HEK293T (cell line): Measurements from ENCODE around the gene COL23A1.

Experiments used
- CTCF ChIA-PET: fragments of 350-600 bp; formaldehyde crosslinking; extraction: SDS; loops from one replicate; lab custom pipeline; 2021; ENCODE audit warnings: antibody characterized with exemption, inconsistent platforms; lab: Yijun Ruan, JAX
- POLR2A ChIA-PET: fragments of 350-600 bp; formaldehyde crosslinking; extraction: SDS; loops from one replicate; lab custom pipeline; 2020; ENCODE audit warnings: antibody characterized with exemption, inconsistent platforms; lab: Yijun Ruan, JAX
- DNase-seq: peaks from one replicate; pipeline ENCODE4 v3.0.0; 2012; ENCODE audit warnings: mixed read lengths; ENCODE audit errors: extremely low spot score
- ARNT ChIP-seq: fragments of 450-650 bp; IDR thresholded peaks from 2 replicates; pipeline ENCODE4 v1.6.1; 2017; ENCODE audit warnings: mild to moderate bottlenecking
- BHLHE40 ChIP-seq: fragments of 450-650 bp; IDR thresholded peaks from 2 replicates; pipeline ENCODE4 v1.6.1; 2016; ENCODE audit warnings: mild to moderate bottlenecking, moderate library complexity, borderline replicate concordance
- CTBP1 ChIP-seq: fragments of 450-650 bp; IDR thresholded peaks from 2 replicates; pipeline ENCODE4 v1.6.1; 2016; ENCODE audit warnings: borderline replicate concordance
- ELF4 ChIP-seq: fragments of 450-650 bp; IDR thresholded peaks from 2 replicates; pipeline ENCODE4 v1.6.1; 2017; ENCODE audit warnings: antibody characterized with exemption
- FOXA1 ChIP-seq: fragments of 450-650 bp; IDR thresholded peaks from 2 replicates; pipeline ENCODE4 v1.6.1; 2016; ENCODE audit warnings: mild to moderate bottlenecking
- FOXK2 ChIP-seq: fragments of 450-650 bp; IDR thresholded peaks from 2 replicates; pipeline ENCODE4 v1.6.1; 2016; ENCODE audit warnings: mild to moderate bottlenecking
- FOXM1 ChIP-seq: fragments of 450-650 bp; IDR thresholded peaks from 2 replicates; pipeline ENCODE4 v1.6.1; 2017; ENCODE audit warnings: mild to moderate bottlenecking, borderline replicate concordance
- HDGF ChIP-seq: fragments of 450-650 bp; IDR thresholded peaks from 2 replicates; pipeline ENCODE4 v1.6.1; 2017; ENCODE audit warnings: antibody characterized with exemption, borderline replicate concordance
- L3MBTL2 ChIP-seq: fragments of 450-650 bp; conservative IDR thresholded peaks from 2 replicates; pipeline ENCODE4 v1.6.1; 2016; ENCODE audit warnings: mild to moderate bottlenecking
- LEF1 ChIP-seq: fragments of 450-650 bp; IDR thresholded peaks from 2 replicates; pipeline ENCODE4 v1.6.1; 2017; ENCODE audit warnings: mild to moderate bottlenecking, borderline replicate concordance
- NFRKB ChIP-seq: fragments of 450-650 bp; IDR thresholded peaks from 2 replicates; pipeline ENCODE4 v1.6.1; 2016; ENCODE audit warnings: mild to moderate bottlenecking, moderate library complexity
- PKNOX1 ChIP-seq: fragments of 450-650 bp; IDR thresholded peaks from 2 replicates; pipeline ENCODE4 v1.6.1; 2016
- SP1 ChIP-seq: fragments of 450-650 bp; IDR thresholded peaks from 2 replicates; pipeline ENCODE4 v1.6.1; 2017
- SUZ12 ChIP-seq: fragments of 450-650 bp; IDR thresholded peaks from 2 replicates; pipeline ENCODE4 v1.6.1; 2016; ENCODE audit warnings: mild to moderate bottlenecking
- TARDBP ChIP-seq: fragments of 450-650 bp; IDR thresholded peaks from 2 replicates; pipeline ENCODE4 v1.6.1; 2016
- ZNF384 ChIP-seq: fragments of 450-650 bp; IDR thresholded peaks from 2 replicates; pipeline ENCODE4 v1.6.1; 2016

COL23A1 gene

GRCh38 chr5:178349075-178349511 is 241.1 kb downstream of the COL23A1 start:
- DNase-seq = no peak
- TF ChIP-seq L3MBTL2 (no peak), FOXK2 (no peak), TARDBP (no peak), NFRKB (no peak), LEF1 (no peak), BHLHE40 (no peak), FOXA1 (no peak), PKNOX1 (no peak), SUZ12 (no peak), FOXM1 (no peak), CTBP1 (no peak), ELF4 (no peak), ARNT (no peak)
- POLR2A ChIA-PET = no interaction called here
- CTCF ChIA-PET = no interaction called here

GRCh38 chr5:178348356-178349074 is 241.7 kb downstream of the COL23A1 start:
- TF ChIP-seq ELF4 = no peak
- no peak for TF ChIP-seq SUZ12
- no peak for TF ChIP-seq FOXM1
- TF ChIP-seq FOXK2 = no peak
- no peak for TF ChIP-seq FOXA1
- TF ChIP-seq ARNT = no peak
- no peak for TF ChIP-seq PKNOX1
- CTCF ChIA-PET = no interaction called here
- DNase-seq = no peak
- POLR2A ChIA-PET = no interaction called here

GRCh38 chr5:178347956-178348355 is 242.2 kb downstream of the COL23A1 start:
- TF ChIP-seq CTBP1 = no peak
- no peak for TF ChIP-seq HDGF
- TF ChIP-seq NFRKB = no peak
- no peak for TF ChIP-seq FOXM1
- TF ChIP-seq LEF1 = no peak
- no peak for TF ChIP-seq ELF4
- POLR2A ChIA-PET = no interaction called here
- CTCF ChIA-PET = no interaction called here
- DNase-seq = no peak

GRCh38 chr5:178346607-178347334 is 243.4 kb downstream of the COL23A1 start:
- no peak for TF ChIP-seq HDGF
- no peak for TF ChIP-seq FOXA1
- TF ChIP-seq FOXM1 = no peak
- no peak for TF ChIP-seq BHLHE40
- no peak for TF ChIP-seq SUZ12
- no peak for TF ChIP-seq ZNF384
- no peak for TF ChIP-seq CTBP1
- no peak for TF ChIP-seq L3MBTL2
- TF ChIP-seq PKNOX1 = no peak
- TF ChIP-seq ARNT = no peak
- no peak for TF ChIP-seq FOXK2
- TF ChIP-seq SP1 = no peak
- no peak for TF ChIP-seq NFRKB
- TF ChIP-seq TARDBP = no peak
- no peak for TF ChIP-seq LEF1
- no peak for TF ChIP-seq ELF4
- CTCF ChIA-PET = no interaction called here
- POLR2A ChIA-PET = no interaction called here
- no peak for DNase-seq

GRCh38 chr5:178343306-178343705 is 246.9 kb downstream of the COL23A1 start:
- CTCF ChIA-PET = no interaction called here

GRCh38 chr5:178341851-178342140 is 248.4 kb downstream of the COL23A1 start:
- no peak for DNase-seq
- ChIA-PET POLR2A (no interaction called here), CTCF (no interaction called here)
- TF ChIP-seq ELF4 = no peak
- no peak for TF ChIP-seq NFRKB
- no peak for TF ChIP-seq ARNT
- no peak for TF ChIP-seq L3MBTL2
- no peak for TF ChIP-seq FOXM1
- TF ChIP-seq HDGF = no peak
- no peak for TF ChIP-seq SUZ12
- TF ChIP-seq BHLHE40 = no peak
- TF ChIP-seq CTBP1 = no peak
- TF ChIP-seq FOXK2 = no peak
- no peak for TF ChIP-seq ZNF384
- no peak for TF ChIP-seq SP1
- TF ChIP-seq PKNOX1 = no peak
- no peak for TF ChIP-seq FOXA1
- TF ChIP-seq LEF1 = no peak
- no peak for TF ChIP-seq TARDBP

More at GRCh38 chr5:178343306-178343705, 246.9 kb downstream of the COL23A1 start:
- no peak for DNase-seq
- TF ChIP-seq ARNT (no peak), ELF4 (no peak), BHLHE40 (no peak), HDGF (no peak), NFRKB (no peak)
- POLR2A ChIA-PET = no interaction called here
